HEK293 (cell line): ENCODE data around the gene SEZ6L.
A peak's percentile ranks its signal among the peaks of the same experiment; 100 is the strongest.

Experiments used
- CTCF ChIA-PET: fragments of 350-600 bp; formaldehyde crosslinking; extraction: SDS; loops from one replicate; lab custom pipeline; 2021; ENCODE audit warnings: antibody characterized with exemption; lab: Yijun Ruan, JAX
- POLR2A ChIA-PET: fragments of 300-600 bp; formaldehyde crosslinking; extraction: SDS; loops from one replicate; lab custom pipeline; 2020; ENCODE audit warnings: antibody characterized with exemption, inconsistent platforms; lab: Yijun Ruan, JAX
- H3K27ac ChIP-seq: fragments of 200-500 bp; sonication (Bioruptor generic); 2 replicates; pipeline ENCODE4 v1.5.1; 2014; ENCODE audit warnings: low read depth, low read length, control low read depth, inconsistent platforms; ENCODE audit errors: extremely low read depth
- H3K36me3 ChIP-seq, 2 experiments: fragments of 200-500 bp in 1 of 2; sonication (Bioruptor generic) in 1 of 2; 1 replicate in 1 of 2; 2 replicates in 1 of 2; pipeline ENCODE4 v1.5.1; 2014 to 2017; ENCODE audit warnings: inconsistent platforms in 2 of 2, low read length in 2 of 2; ENCODE audit not compliant: control insufficient read depth in 2 of 2, insufficient read depth in 1 of 2
- H3K4me1 ChIP-seq: fragments of 200-500 bp; sonication (Bioruptor generic); 2 replicates; pipeline ENCODE4 v1.5.1; 2014; ENCODE audit warnings: mild to moderate bottlenecking, low read length, inconsistent platforms; ENCODE audit not compliant: control insufficient read depth, insufficient read depth
- H3K4me3 ChIP-seq: 2 replicates; pipeline ENCODE4 v1.5.1; 2011; ENCODE audit warnings: low read depth, mild to moderate bottlenecking, control low read depth, low read length, moderate library complexity
- H3K9me3 ChIP-seq: fragments of 200-500 bp; sonication (Bioruptor generic); 2 replicates; pipeline ENCODE4 v1.5.1; 2014; ENCODE audit warnings: low read depth, low read length, inconsistent platforms; ENCODE audit not compliant: control insufficient read depth, insufficient read depth
- CTCF ChIP-seq: fragments of 450-650 bp; formaldehyde crosslinking; IDR thresholded peaks from 2 replicates; pipeline ENCODE4 v1.5.1; 2016; ENCODE audit warnings: missing biosample characterization, missing genetic modification characterization
- KLF1 ChIP-seq: fragments of 450-650 bp; formaldehyde crosslinking; IDR thresholded peaks from 2 replicates; pipeline ENCODE4 v1.5.1; 2016; ENCODE audit warnings: missing biosample characterization, missing genetic modification characterization
- KLF16 ChIP-seq: fragments of 450-650 bp; formaldehyde crosslinking; IDR thresholded peaks from 2 replicates; pipeline ENCODE4 v1.5.1; 2017; ENCODE audit warnings: missing biosample characterization, missing genetic modification characterization
- KLF8 ChIP-seq: fragments of 450-650 bp; formaldehyde crosslinking; IDR thresholded peaks from 2 replicates; pipeline ENCODE4 v1.5.1; 2016; ENCODE audit warnings: missing biosample characterization, missing genetic modification characterization
- OSR2 ChIP-seq: fragments of 450-650 bp; formaldehyde crosslinking; IDR thresholded peaks from 2 replicates; pipeline ENCODE4 v1.5.1; 2016; ENCODE audit warnings: missing biosample characterization, missing genetic modification characterization
- PRDM2 ChIP-seq: fragments of 450-650 bp; formaldehyde crosslinking; IDR thresholded peaks from 2 replicates; pipeline ENCODE4 v1.5.1; 2016; ENCODE audit warnings: missing biosample characterization, missing genetic modification characterization, borderline replicate concordance
- TRIM28 ChIP-seq: IDR thresholded peaks from 2 replicates; pipeline ENCODE4 v1.6.1; 2011; ENCODE audit warnings: low read length, control low read depth, borderline replicate concordance
- ZBTB21 ChIP-seq: fragments of 450-650 bp; formaldehyde crosslinking; IDR thresholded peaks from 2 replicates; pipeline ENCODE4 v1.5.1; 2017; ENCODE audit warnings: missing biosample characterization, missing genetic modification characterization
- ZBTB48 ChIP-seq: fragments of 450-650 bp; formaldehyde crosslinking; IDR thresholded peaks from 2 replicates; pipeline ENCODE4 v1.5.1; 2016; ENCODE audit warnings: missing biosample characterization, missing genetic modification characterization
- ZEB2 ChIP-seq: fragments of 450-650 bp; formaldehyde crosslinking; IDR thresholded peaks from 2 replicates; pipeline ENCODE4 v1.5.1; 2016; ENCODE audit warnings: missing biosample characterization, missing genetic modification characterization
- ZFP41 ChIP-seq: fragments of 450-650 bp; formaldehyde crosslinking; IDR thresholded peaks from 2 replicates; pipeline ENCODE4 v1.5.1; 2016; ENCODE audit warnings: missing biosample characterization, missing genetic modification characterization, borderline replicate concordance
- ZNF112 ChIP-seq: fragments of 450-650 bp; formaldehyde crosslinking; IDR thresholded peaks from 2 replicates; pipeline ENCODE4 v1.5.0; 2017; ENCODE audit warnings: missing biosample characterization, missing genetic modification characterization
- ZNF140 ChIP-seq: fragments of 450-650 bp; formaldehyde crosslinking; IDR thresholded peaks from 2 replicates; pipeline ENCODE4 v1.5.1; 2016; ENCODE audit warnings: missing biosample characterization, missing genetic modification characterization
- ZNF155 ChIP-seq: fragments of 450-650 bp; formaldehyde crosslinking; IDR thresholded peaks from 2 replicates; pipeline ENCODE4 v1.5.1; 2016; ENCODE audit warnings: missing biosample characterization, missing genetic modification characterization
- ZNF19 ChIP-seq: fragments of 450-650 bp; formaldehyde crosslinking; IDR thresholded peaks from 2 replicates; pipeline ENCODE4; 2016; ENCODE audit warnings: missing biosample characterization, missing genetic modification characterization, low read depth
- ZNF280C ChIP-seq: fragments of 450-650 bp; formaldehyde crosslinking; IDR thresholded peaks from 2 replicates; pipeline ENCODE4 v1.5.1; 2016; ENCODE audit warnings: missing biosample characterization, missing genetic modification characterization
- ZNF37A ChIP-seq: fragments of 450-650 bp; IDR thresholded peaks from 2 replicates; pipeline ENCODE4 v1.5.1; 2018; ENCODE audit warnings: missing biosample characterization, missing genetic modification characterization
- ZNF48 ChIP-seq: fragments of 450-650 bp; formaldehyde crosslinking; IDR thresholded peaks from 2 replicates; pipeline ENCODE4 v1.5.1; 2016; ENCODE audit warnings: missing biosample characterization, missing genetic modification characterization
- ZNF561 ChIP-seq: fragments of 450-650 bp; IDR thresholded peaks from 2 replicates; pipeline ENCODE4 v1.5.1; 2018; ENCODE audit warnings: missing biosample characterization, missing genetic modification characterization, borderline replicate concordance
- ZNF626 ChIP-seq: fragments of 450-650 bp; sonication (Bioruptor Pico); formaldehyde crosslinking; IDR thresholded peaks from 2 replicates; pipeline ENCODE4 v1.5.1; 2018; ENCODE audit warnings: missing biosample characterization, missing genetic modification characterization, inconsistent platforms
- ZNF664 ChIP-seq: fragments of 450-650 bp; formaldehyde crosslinking; IDR thresholded peaks from 2 replicates; pipeline ENCODE4 v1.5.1; 2016; ENCODE audit warnings: missing biosample characterization, missing genetic modification characterization
- ZNF792 ChIP-seq: fragments of 450-650 bp; formaldehyde crosslinking; IDR thresholded peaks from 2 replicates; pipeline ENCODE4 v1.5.1; 2016; ENCODE audit warnings: missing biosample characterization, missing genetic modification characterization
- ZSCAN23 ChIP-seq: fragments of 450-650 bp; formaldehyde crosslinking; IDR thresholded peaks from 2 replicates; pipeline ENCODE4 v1.5.1; 2016; ENCODE audit warnings: missing biosample characterization, missing genetic modification characterization

The SEZ6L gene

GRCh38 chr22:26377170-26377830 is 208.0 kb downstream of the SEZ6L start (continued):
- TF ChIP-seq CTCF (tag by site-specific recombination) = peak; percentile 75
- TF ChIP-seq ZNF664 = no peak
- TF ChIP-seq ZNF626 (tag by site-specific recombination) = no peak
- TF ChIP-seq ZNF792 (tag by site-specific recombination) = peak; percentile 68
- TF ChIP-seq KLF16 (tag by site-specific recombination) = no peak
- no peak for TF ChIP-seq KLF8 (tag by site-specific recombination)

- Histone ChIP-seq H3K4me1 (no peaks in the 10 kb centered on the region), H3K4me3 (no peak overlapping the region), H3K9me3 (no peaks in the 10 kb centered on the region), H3K27ac (no peak overlapping the region), H3K36me3 (no peaks in the 10 kb centered on the region)
- POLR2A ChIA-PET = no interaction called here
- CTCF ChIA-PET = interaction anchor here (1.4 to 17.1 kb wide), 3 partner anchors 15 to 286 kb away, joined by 3 to 226 read pairs (median 6); no protein-coding TSS in a partner anchor
- TF ChIP-seq ZNF140 (no peak), ZBTB48 (tag by site-specific recombination) (no peak), ZBTB21 (tag by site-specific recombination) (no peak), ZNF280C (no peak), ZNF561 (tag by site-specific recombination) (no peak), ZNF48 (no peak), ZFP41 (tag by site-specific recombination) (no peak), ZEB2 (tag by site-specific recombination) (no peak), KLF1 (tag by site-specific recombination) (no peak), OSR2 (no peak)
- TF ChIP-seq, all 188 proteins: peak for 0
Measured at GRCh38 chr22:26380072-26380830, 211.0 kb downstream of the SEZ6L start.

GRCh38 chr22:26382782-26383181 is 213.5 kb downstream of the SEZ6L start:
- Histone ChIP-seq H3K27ac (no peak overlapping the region), H3K4me1 (no peaks in the 10 kb centered on the region), H3K9me3 (no peaks in the 10 kb centered on the region), H3K36me3 (no peaks in the 10 kb centered on the region), H3K4me3 (no peak overlapping the region)
- CTCF ChIA-PET = interaction anchor here (0.6 to 17.1 kb wide), 7 partner anchors 11 to 1758 kb away, joined by 3 to 226 read pairs (median 4); no protein-coding TSS in a partner anchor
- POLR2A ChIA-PET = no interaction called here
- TF ChIP-seq ZNF112 (no peak), ZSCAN23 (tag by site-specific recombination) (no peak), TRIM28 (no peak), ZNF37A (tag by site-specific recombination) (no peak), ZNF155 (tag by site-specific recombination) (no peak), PRDM2 (tag by site-specific recombination) (no peak), ZNF19 (tag by site-specific recombination) (no peak)
